T-helper 2 cell treated with Interferon-gamma antibody and Interleukin-4, amounts not matched to agents 5 μg/mL and 100 μg/mL, for 36 hours (primary cell): Measurements from ENCODE around the gene TSPAN33.
"Not testable (repeated sequence)": the region's sequence is repeated elsewhere in the genome, so short reads cannot be mapped to it uniquely, and the experiment has no call there.

Experiments used
- DNase-seq: peaks from one replicate; pipeline ENCODE4 v3.0.0; 2021; ENCODE audit warnings: low spot score
- H3K27ac Mint-ChIP-seq: one replicate; pipeline ENCODE4 v1.8.0; 2021; ENCODE audit warnings: mild to moderate bottlenecking, mixed read lengths
- H3K27me3 Mint-ChIP-seq: one replicate; pipeline ENCODE4 v1.8.0; 2021; ENCODE audit warnings: low read depth, mixed read lengths
- H3K36me3 Mint-ChIP-seq: one replicate; pipeline ENCODE4 v1.8.0; 2021; ENCODE audit warnings: low read depth, mixed read lengths
- H3K4me1 Mint-ChIP-seq: one replicate; pipeline ENCODE4 v1.8.0; 2021; ENCODE audit warnings: low read depth, mixed read lengths
- H3K4me3 Mint-ChIP-seq: one replicate; pipeline ENCODE4 v1.8.0; 2022; ENCODE audit warnings: mild to moderate bottlenecking, moderate library complexity, mixed read lengths
- H3K9me3 Mint-ChIP-seq: one replicate; pipeline ENCODE4 v1.8.0; 2021; ENCODE audit warnings: mixed read lengths

Gene TSPAN33

DNA sequence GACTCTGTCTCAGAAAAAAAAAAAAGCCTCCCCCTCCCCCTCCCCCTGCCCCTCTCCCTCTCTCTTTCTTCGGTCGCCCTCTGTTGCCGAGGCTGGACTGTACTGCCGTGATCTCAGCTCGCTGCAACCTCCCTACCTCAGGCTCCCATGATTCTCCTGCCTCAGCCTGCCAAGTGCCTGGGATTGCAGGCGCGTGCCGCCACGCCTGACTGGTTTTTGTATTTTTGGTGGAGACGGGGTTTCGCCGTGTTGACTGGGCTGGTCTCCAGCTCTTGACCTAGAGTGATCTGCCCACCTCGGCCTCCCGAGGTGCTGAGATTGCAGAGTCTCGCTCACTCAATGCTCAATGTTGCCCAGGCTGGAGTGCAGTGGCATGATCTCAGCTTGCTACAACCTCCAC is 71.2 kb downstream of the TSPAN33 start:
- DNase-seq, H3K4me3 Mint-ChIP-seq, H3K9me3 Mint-ChIP-seq, H3K27me3 Mint-ChIP-seq, H3K36me3 Mint-ChIP-seq, H3K4me1 Mint-ChIP-seq, H3K27ac Mint-ChIP-seq: not testable (repeated sequence)

DNA sequence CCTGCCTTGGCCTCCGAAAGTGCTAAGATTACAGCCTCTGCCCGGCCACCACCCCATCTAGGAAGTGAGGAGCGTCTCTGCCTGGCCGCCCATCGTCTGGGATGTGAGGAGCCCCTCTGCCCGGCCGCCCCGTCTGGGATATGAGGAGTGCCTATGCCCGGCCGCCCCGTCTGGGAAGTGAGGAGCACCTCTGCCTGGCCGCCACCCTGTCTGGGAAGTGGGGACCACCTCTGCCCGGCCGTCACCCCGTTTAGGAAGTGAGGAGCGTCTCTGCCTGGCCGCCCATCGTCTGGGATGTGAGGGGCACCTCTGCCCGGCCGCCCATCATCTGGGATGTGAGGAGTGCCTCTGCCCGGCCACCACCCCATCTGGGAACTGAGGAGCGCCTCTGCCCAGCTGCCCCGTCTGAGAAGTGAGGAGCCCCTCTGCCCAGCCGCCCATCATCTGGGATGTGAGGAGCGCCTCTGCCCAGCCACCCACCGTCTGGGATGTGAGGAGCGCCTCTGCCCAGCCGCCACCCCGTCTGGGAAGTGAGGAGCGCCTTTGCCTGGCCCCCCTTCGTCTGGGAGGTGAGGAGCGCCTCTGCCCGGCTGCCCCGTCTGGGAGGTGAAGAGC is 71.7 kb downstream of the TSPAN33 start:
- H3K9me3 Mint-ChIP-seq, DNase-seq, H3K4me3 Mint-ChIP-seq, H3K27me3 Mint-ChIP-seq, H3K36me3 Mint-ChIP-seq, H3K4me1 Mint-ChIP-seq, H3K27ac Mint-ChIP-seq: not testable (repeated sequence)

DNA sequence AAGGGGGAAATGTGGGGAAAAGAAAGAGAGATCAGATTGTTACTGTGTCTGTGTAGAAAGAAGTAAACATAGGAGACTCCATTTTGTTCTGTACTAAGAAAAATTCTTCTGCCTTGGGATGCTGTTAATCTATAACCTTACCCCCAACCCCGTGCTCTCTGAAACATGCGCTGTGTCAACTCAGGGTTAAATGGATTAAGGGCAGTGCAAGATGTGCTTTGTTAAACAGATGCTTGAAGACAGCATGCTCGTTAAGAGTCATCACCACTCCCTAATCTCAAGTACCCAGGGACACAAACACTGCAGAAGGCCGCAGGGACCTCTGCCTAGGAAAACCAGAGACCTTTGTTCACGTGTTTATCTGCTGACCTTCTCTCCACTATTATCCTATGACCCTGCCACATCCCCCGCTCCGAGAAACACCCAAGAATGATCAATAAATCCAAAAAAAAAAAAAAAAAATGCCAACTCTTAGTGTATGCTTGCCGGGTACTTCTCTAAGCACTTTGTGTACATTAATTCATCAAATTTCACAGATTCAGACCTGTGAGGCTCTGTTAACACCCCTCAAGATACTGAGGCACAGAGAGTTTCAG is 72.4 kb downstream of the TSPAN33 start:
- H3K9me3 Mint-ChIP-seq, H3K27me3 Mint-ChIP-seq, H3K27ac Mint-ChIP-seq, H3K36me3 Mint-ChIP-seq, H3K4me3 Mint-ChIP-seq, DNase-seq, H3K4me1 Mint-ChIP-seq: not testable (repeated sequence)

DNA sequence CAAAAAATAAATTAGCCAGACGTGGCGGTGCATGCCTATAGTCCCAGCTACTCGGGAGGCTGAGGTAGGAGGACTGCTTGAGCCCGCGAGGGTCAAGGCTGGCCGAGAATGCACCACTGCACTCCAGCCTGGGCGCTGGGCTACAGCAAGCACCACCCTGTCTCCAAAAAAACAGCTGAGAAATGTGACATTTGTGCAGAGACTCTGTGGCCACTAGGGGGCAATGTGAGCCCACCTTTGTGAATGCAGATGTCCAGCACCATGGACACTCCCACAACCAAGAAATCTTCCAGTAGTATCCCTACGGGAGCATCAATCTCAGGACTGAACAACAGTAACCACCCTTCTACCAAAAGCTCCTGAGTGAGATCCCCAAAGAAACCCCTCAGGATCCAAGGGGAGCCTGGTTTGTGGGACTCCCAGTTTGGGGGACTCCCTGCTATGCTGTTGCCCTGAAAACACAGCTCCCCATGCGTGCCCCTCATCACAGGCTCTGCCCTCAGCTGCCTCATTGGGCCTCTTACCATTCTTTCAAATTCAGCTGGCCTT is 74.1 kb downstream of the TSPAN33 start:
- Mint-ChIP-seq H3K27ac (no peak overlapping the region), H3K4me1 (peaks cover 10% of the 10 kb centered on the region), H3K36me3 (no peaks in the 10 kb centered on the region), H3K9me3 (no peaks in the 10 kb centered on the region), H3K27me3 (peaks cover 2% of the 10 kb centered on the region), H3K4me3 (no peak overlapping the region)
- peak; percentile 69 for DNase-seq

DNA sequence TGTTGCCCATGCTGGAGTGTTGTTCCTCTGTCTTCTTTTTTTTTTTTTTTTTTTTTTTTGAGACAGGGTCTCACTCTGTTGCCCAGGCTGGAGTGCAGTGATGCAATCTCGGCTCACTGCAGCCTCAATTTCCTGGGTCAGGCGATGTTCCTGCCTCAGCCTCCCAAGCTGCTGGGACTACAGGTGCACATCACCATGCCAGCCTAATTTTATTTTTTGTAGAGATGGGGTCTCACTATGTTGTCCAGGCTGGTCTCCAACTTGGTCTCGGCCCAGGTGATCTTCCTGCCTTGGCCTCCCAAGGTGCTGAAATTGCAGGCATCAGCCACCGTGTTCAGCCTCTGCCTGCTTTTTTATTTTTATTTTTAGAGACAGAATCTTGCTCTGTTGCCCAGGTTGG is 74.7 kb downstream of the TSPAN33 start:
- not testable (repeated sequence) for H3K9me3 Mint-ChIP-seq, DNase-seq, H3K4me3 Mint-ChIP-seq, H3K27me3 Mint-ChIP-seq, H3K36me3 Mint-ChIP-seq, H3K27ac Mint-ChIP-seq
- H3K4me1 Mint-ChIP-seq: peaks cover 12% of the 10 kb centered on the region
